ENCODE data around the gene POLR3B.
"Not testable (repeated sequence)": the region's sequence is repeated elsewhere in the genome, so short reads cannot be mapped to it uniquely, and the experiment has no call there.

POLR3B gene

GRCh38 chr12:106461730-106462129 is 104.2 kb downstream of the POLR3B start:
- no peak for DNase-seq (ENCODE audit: low read depth)

GRCh38 chr12:106465605-106466004 is 108.1 kb downstream of the POLR3B start:
- DNase-seq (ENCODE audit: low read depth): not testable (repeated sequence)

- DNase-seq (ENCODE audit: low read depth): not testable (repeated sequence)
These were observed 118.1 kb downstream of the POLR3B start for GRCh38 chr12:106475662-106476061.

- not testable (repeated sequence) for DNase-seq (ENCODE audit: low read depth)
These were observed 120.1 kb downstream of the POLR3B start for GRCh38 chr12:106477627-106478026.

GRCh38 chr12:106480251-106480650 is 122.7 kb downstream of the POLR3B start:
- no peak for DNase-seq (ENCODE audit: low read depth)

GRCh38 chr12:106481246-106481645 is 123.7 kb downstream of the POLR3B start:
- no peak for DNase-seq (ENCODE audit: low read depth)

GRCh38 chr12:106487664-106488063 is 130.1 kb downstream of the POLR3B start:
- no peak for DNase-seq (ENCODE audit: low read depth)

- no peak for DNase-seq (ENCODE audit: low read depth)
These were observed 131.3 kb downstream of the POLR3B start for GRCh38 chr12:106488884-106489283.

GRCh38 chr12:106490264-106490663 is 132.7 kb downstream of the POLR3B start:
- no peak for DNase-seq (ENCODE audit: low read depth)

GRCh38 chr12:106492857-106493256 is 135.3 kb downstream of the POLR3B start:
- DNase-seq (ENCODE audit: low read depth): no peak

- no peak for DNase-seq (ENCODE audit: low read depth)
These were observed 136.0 kb downstream of the POLR3B start for GRCh38 chr12:106493531-106493930.

- DNase-seq (ENCODE audit: low read depth): no peak
These were observed 137.9 kb downstream of the POLR3B start for GRCh38 chr12:106495354-106495965.

GRCh38 chr12:106498056-106498455 is 140.5 kb downstream of the POLR3B start:
- DNase-seq (ENCODE audit: low read depth): no peak

GRCh38 chr12:106499628-106500027 is 142.1 kb downstream of the POLR3B start:
- no peak for DNase-seq (ENCODE audit: low read depth)

GRCh38 chr12:106506691-106507090 is 149.1 kb downstream of the POLR3B start:
- DNase-seq (ENCODE audit: low read depth): no peak

GRCh38 chr12:106508966-106509365 is 151.4 kb downstream of the POLR3B start:
- no peak for DNase-seq (ENCODE audit: low read depth)

- DNase-seq (ENCODE audit: low read depth): no peak
These were observed 153.8 kb downstream of the POLR3B start for GRCh38 chr12:106511365-106511764.

- DNase-seq (ENCODE audit: low read depth): no peak
These were observed 159.8 kb downstream of the POLR3B start for GRCh38 chr12:106517314-106517713.

- no peak for DNase-seq (ENCODE audit: low read depth)
These were observed 162.1 kb downstream of the POLR3B start for GRCh38 chr12:106519607-106520021.

GRCh38 chr12:106521901-106522300 is 164.4 kb downstream of the POLR3B start:
- no peak for DNase-seq (ENCODE audit: low read depth)

- DNase-seq (ENCODE audit: low read depth): no peak
These were observed 165.2 kb downstream of the POLR3B start for GRCh38 chr12:106522708-106523107.

GRCh38 chr12:106527356-106527755 is 169.8 kb downstream of the POLR3B start:
- no peak for DNase-seq (ENCODE audit: low read depth)

- DNase-seq (ENCODE audit: low read depth): no peak
These were observed 183.7 kb downstream of the POLR3B start for GRCh38 chr12:106541201-106541600.

GRCh38 chr12:106551410-106551809 is 193.9 kb downstream of the POLR3B start:
- DNase-seq (ENCODE audit: low read depth): no peak

All from stimulated activated CD8-positive, alpha-beta memory T cell treated with anti-CD3 and anti-CD28 coated beads, Interleukin-12 subunit alpha, Interleukin-12 subunit beta, amount 100 ng/mL, for 4 hours (primary cell).